Prostate gland (tissue), 2 donors: ENCODE measurements around the gene IL15RA. TPM values are rescaled to one million over a fixed set of nuclear protein-coding genes. Genes with fewer than 3 reads are reported as not detected.

Experiments used
- DNase-seq: peaks from one replicate; pipeline ENCODE4 v3.0.0-alpha.2; 2019; ENCODE audit warnings: low spot score
- H3K27ac ChIP-seq, 2 donors: fragments of 200-600 bp; sonication (generic); 2 replicates each; pipeline ENCODE4 v1.5.1; 2017 to 2019
- H3K27me3 ChIP-seq: fragments of 200-600 bp; sonication (generic); replicated peaks from 2 replicates; pipeline ENCODE4 v1.5.1; 2019; ENCODE audit not compliant: insufficient read depth
- H3K36me3 ChIP-seq, 2 donors: fragments of 200-600 bp; sonication (generic); 1 replicate in 1 of 2; 2 replicates in 1 of 2; pipeline versions ENCODE4 v1.5.1 to v1.8.1; 2017 to 2019
- H3K4me1 ChIP-seq: fragments of 200-600 bp; sonication (generic); replicated peaks from 2 replicates; pipeline ENCODE4 v1.5.1; 2019
- H3K4me3 ChIP-seq, 2 donors: fragments of 200-600 bp; sonication (generic); 2 replicates each; pipeline ENCODE4 v1.5.1; 2017 to 2019
- H3K9me3 ChIP-seq: fragments of 200-600 bp; sonication (generic); 2 replicates; pipeline ENCODE4 v1.5.1; 2017
- CTCF ChIP-seq, 4 experiments: fragments of 200-600 bp in 2 of 4; fragments of 450-650 bp in 2 of 4; sonication (generic) in 2 of 4; IDR thresholded peaks; 1 replicate in 3 of 4; 2 replicates in 1 of 4; pipeline ENCODE4 v1.5.1; 2016 to 2019; ENCODE audit warnings: antibody characterized with exemption in 4 of 4, mild to moderate bottlenecking in 2 of 4, moderate library complexity in 2 of 4
- POLR2A ChIP-seq: fragments of 450-650 bp; IDR thresholded peaks from one replicate; pipeline ENCODE4 v1.6.1; 2016; ENCODE audit warnings: antibody characterized with exemption, mild to moderate bottlenecking
- POLR2AphosphoS5 ChIP-seq: sonication (generic); formaldehyde crosslinking; IDR thresholded peaks from one replicate; pipeline ENCODE4 v1.6.1; 2017; ENCODE audit warnings: antibody characterized with exemption
- WGBS: methylation state at CpG from one replicate; pipeline ENCODE4 v1.1.5; 2018; 5-methylcytosine and 5-hydroxymethylcytosine counted together
- intact Hi-C: fragments of 100-400 bp; cut with DNase I; formaldehyde crosslinking; loops from one replicate; pipeline ENCODE4 v1.14.2; 2022
- total RNA-seq, 2 donors: library from RNA; depleted of rRNA; stranded (reverse); fragments of >200 nt; gene quantifications; one replicate each; pipeline ENCODE4 v1.1.0, GENCODE V29; 2016

The IL15RA gene
- total RNA-seq, 2 donors from 2014 or later: 11.7 to 18.5 TPM

DNA sequence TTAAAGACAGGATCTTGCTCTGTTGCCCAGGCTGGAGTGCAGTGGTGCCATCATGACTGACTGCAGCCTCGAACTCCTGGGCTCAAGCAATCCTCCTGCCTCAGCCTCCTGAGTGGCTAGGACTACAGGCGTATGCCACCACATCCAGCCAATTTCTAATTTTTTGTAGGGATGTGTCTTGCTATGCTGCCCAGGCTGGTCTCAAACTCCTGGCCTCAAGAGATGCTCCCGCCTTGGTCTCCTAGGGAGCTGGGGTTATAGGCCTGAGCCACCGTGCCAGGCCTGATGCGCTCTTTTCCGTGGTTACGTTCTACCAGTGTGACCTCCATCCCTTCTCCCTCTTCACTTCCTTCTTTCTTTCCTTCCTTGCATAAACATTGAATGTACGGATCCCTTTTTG is 34.2 kb upstream of the IL15RA start:
- intact Hi-C loops: loop anchor here (5.0 to 10.0 kb wide), 2 partner anchors 36 to 73 kb away; partner anchors contain the start of gene RBM17
- H3K27ac ChIP-seq: no peak overlapping the region
- no peak for DNase-seq
- H3K4me3 ChIP-seq: no peak overlapping the region
- H3K4me1 ChIP-seq: no peaks in the 10 kb centered on the region
- no peaks in the 10 kb centered on the region for H3K9me3 ChIP-seq
- H3K36me3 ChIP-seq: no peaks in the 10 kb centered on the region
- 96% methylated on average over 8 of the region's 8 CpGs for WGBS
- TF ChIP-seq POLR2AphosphoS5 (no peak), POLR2A (no peak), CTCF (IDR thresholded peaks at IDR 0.05) (no peak)
- H3K27me3 ChIP-seq: no peaks in the 10 kb centered on the region

GRCh38 chr10:6010569-6010968 is 33.2 kb upstream of the IL15RA start:
- Histone ChIP-seq H3K36me3 (no peaks in the 10 kb centered on the region), H3K27ac (no peak overlapping the region), H3K4me3 (no peak overlapping the region), H3K27me3 (no peaks in the 10 kb centered on the region), H3K9me3 (no peaks in the 10 kb centered on the region), H3K4me1 (no peaks in the 10 kb centered on the region)
- no peak for TF ChIP-seq POLR2A
- TF ChIP-seq POLR2AphosphoS5: no peak
- TF ChIP-seq CTCF (IDR thresholded peaks at IDR 0.05): no peak
- intact Hi-C loops: loop anchor here (5.0 to 10.0 kb wide), 2 partner anchors 37 to 74 kb away; partner anchors contain the start of gene RBM17
- DNase-seq: no peak
- WGBS: 94% methylated on average over 3 of the region's 3 CpGs

DNA sequence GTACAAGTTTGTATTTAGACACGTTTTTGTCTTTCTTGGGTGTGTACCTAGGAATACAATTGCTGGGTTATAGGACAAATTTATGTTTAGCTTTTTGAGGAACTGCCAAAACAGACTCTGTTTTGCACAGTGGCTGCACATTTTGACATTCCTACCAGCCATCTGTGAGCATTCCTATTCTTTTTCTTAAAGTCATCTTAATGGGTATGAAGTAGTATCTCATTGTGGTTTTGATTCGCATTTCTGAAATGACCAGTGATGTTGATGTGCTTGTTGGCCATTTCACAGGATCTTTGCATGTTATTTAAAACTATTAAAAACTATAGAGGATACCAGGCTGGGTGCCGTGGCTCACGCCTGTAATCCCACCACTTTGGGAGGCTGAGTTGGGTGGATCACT is 32.6 kb upstream of the IL15RA start:
- H3K27ac ChIP-seq: no peak overlapping the region
- intact Hi-C loops: loop anchor here (5.0 to 10.0 kb wide), 2 partner anchors 37 to 75 kb away; partner anchors contain the start of gene RBM17
- WGBS: 89% methylated on average over 4 of the region's 4 CpGs
- no peak for DNase-seq
- H3K27me3 ChIP-seq: no peaks in the 10 kb centered on the region
- H3K9me3 ChIP-seq: no peaks in the 10 kb centered on the region
- no peaks in the 10 kb centered on the region for H3K4me1 ChIP-seq
- H3K4me3 ChIP-seq: no peak overlapping the region
- TF ChIP-seq POLR2AphosphoS5: no peak
- no peak for TF ChIP-seq CTCF (IDR thresholded peaks at IDR 0.05)
- no peak for TF ChIP-seq POLR2A
- no peaks in the 10 kb centered on the region for H3K36me3 ChIP-seq

DNA sequence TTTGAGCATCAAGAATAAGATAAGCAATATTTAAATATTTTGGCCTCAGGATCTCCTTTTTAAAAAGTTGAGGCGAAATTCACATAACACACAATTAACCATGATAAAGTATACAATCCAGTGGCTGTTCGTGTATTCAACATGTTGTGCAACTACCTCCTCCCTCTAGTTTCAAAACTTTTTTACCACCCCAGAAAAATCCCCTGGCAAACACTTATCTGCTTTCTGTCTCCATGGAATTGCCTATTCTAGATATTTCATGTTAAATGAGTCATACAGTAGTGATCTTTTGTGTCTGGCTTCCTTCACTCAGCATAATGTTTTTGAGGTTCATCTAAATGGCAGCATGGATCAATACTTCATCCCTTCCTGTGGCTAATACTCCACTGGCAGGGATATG is 31.8 kb upstream of the IL15RA start:
- Histone ChIP-seq H3K27ac (no peak overlapping the region), H3K36me3 (no peaks in the 10 kb centered on the region), H3K4me1 (no peaks in the 10 kb centered on the region), H3K4me3 (no peak overlapping the region), H3K9me3 (no peaks in the 10 kb centered on the region), H3K27me3 (no peaks in the 10 kb centered on the region)
- TF ChIP-seq CTCF (IDR thresholded peaks at IDR 0.05): no peak
- no peak for TF ChIP-seq POLR2AphosphoS5
- TF ChIP-seq POLR2A: no peak
- no peak for DNase-seq
- intact Hi-C loops: no loop called here
- WGBS: 38% methylated on average over 2 of the region's 2 CpGs

DNA sequence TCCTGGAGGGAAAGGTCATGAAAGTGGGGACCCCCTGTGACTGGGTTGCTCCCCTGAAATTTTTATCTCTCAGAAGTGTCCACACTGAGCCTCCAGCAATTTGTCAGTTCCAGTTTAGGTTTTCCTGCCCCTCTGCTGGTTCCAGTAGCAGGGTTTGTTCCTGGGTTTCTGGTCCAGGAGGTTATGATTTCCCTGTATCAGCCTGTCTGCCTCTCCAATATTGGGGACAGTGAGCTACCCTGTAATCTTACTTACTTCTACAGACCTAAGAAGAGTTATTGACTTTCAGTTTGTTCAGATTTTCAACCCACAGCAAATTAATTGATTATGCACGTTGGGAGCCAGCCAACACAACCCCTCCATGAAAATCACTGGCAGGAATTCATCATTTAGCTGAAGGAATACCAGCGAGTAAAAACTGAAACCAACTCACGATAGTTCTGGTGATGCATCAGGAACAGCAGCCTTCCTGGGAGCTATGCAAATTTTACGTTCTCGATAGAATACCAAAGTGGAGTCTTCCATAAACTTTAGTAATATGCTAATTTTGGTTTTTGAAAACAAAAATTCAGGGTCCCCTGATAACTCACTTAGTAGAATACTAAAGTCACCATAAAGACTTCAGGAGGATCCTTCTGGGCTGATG is 31.3 kb upstream of the IL15RA start:
- no peak for DNase-seq
- intact Hi-C loops: no loop called here

More for the DNA sequence above, 31.3 kb upstream of the IL15RA start:
- H3K27me3 ChIP-seq: no peaks in the 10 kb centered on the region
- no peaks in the 10 kb centered on the region for H3K9me3 ChIP-seq
- H3K4me1 ChIP-seq: no peaks in the 10 kb centered on the region
- no peak overlapping the region for H3K4me3 ChIP-seq
- TF ChIP-seq POLR2AphosphoS5 (no peak), POLR2A (no peak), CTCF (IDR thresholded peaks at IDR 0.05) (no peak)
- no peak overlapping the region for H3K27ac ChIP-seq
- WGBS: 77% methylated on average over 5 of the region's 5 CpGs
- H3K36me3 ChIP-seq: no peaks in the 10 kb centered on the region
